Midbrain (tissue), 1 donor: ENCODE data around the gene MACF1.
"Not testable (repeated sequence)": the region's sequence is repeated elsewhere in the genome, so short reads cannot be mapped to it uniquely, and the experiment has no call there.

Experiments
- DNase-seq: peaks from one replicate; lab custom pipeline; 2025; lab: John Stamatoyannopoulos, UW

Gene MACF1

GRCh38 chr1:39204441-39205081 lies at the start of gene MACF1:
TSS of gene MACF1 (plus strand) at chr1:39204695. CDS start at chr1:39205023, 328 bp downstream.
- peak; percentile 47 for DNase-seq

DNA sequence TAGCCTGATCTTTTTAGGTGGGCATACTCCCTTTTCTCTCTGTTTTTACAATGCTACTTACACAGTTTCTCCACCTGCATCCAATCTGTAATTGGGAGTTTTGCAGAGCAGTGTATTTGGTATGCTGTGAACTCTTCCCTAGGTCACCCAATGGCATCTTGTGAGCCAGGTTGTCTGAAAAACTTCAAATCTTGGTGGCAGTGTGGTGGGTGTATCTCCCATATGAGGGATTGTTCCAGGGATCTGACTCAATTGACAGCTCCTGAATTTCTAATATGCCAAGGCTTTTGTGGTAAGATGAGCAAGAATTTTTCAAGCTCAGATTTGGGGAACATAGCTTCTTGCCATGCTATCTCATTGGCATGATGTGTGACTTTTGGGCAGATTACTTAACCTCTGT lies 47.2 kb upstream of the MACF1 start:
- no peak for DNase-seq

DNA sequence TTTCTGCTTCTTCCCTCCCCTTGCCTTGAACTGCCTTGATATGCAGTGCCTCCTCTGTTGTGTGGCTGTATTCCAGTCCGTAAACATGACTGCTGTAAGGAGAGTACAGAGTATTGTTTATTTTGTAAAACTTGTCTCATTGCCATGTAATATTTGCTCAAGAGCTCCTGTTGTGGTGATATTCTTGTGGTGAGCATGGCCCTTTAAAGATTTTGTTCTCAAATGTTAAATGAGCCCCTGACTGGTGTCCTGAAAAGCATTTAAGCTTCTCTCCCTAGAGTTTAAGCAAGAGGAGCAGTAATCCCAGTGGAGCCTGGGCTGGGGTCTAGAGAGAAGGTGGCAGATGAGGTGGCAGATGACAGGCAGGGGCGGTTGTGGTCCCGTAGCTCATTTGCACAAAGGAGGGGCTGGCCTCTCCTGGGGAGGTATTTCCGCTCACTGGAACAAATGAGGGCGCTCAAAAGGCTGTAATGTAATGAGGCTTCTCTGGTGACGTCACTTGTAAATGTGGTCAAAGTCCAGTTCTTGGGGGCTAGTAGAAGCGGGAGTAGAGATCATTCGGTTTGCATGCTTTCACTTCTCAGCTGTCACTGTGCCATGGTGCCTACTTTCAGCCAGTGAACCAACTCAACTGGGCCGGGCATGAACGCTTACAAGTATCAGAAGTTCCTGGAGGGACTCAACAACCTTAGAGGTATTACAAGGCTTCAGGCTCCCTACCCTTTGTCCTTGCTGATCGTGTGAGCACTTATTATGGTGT lies 46.0 kb upstream of the MACF1 start:
- no peak for DNase-seq

DNA sequence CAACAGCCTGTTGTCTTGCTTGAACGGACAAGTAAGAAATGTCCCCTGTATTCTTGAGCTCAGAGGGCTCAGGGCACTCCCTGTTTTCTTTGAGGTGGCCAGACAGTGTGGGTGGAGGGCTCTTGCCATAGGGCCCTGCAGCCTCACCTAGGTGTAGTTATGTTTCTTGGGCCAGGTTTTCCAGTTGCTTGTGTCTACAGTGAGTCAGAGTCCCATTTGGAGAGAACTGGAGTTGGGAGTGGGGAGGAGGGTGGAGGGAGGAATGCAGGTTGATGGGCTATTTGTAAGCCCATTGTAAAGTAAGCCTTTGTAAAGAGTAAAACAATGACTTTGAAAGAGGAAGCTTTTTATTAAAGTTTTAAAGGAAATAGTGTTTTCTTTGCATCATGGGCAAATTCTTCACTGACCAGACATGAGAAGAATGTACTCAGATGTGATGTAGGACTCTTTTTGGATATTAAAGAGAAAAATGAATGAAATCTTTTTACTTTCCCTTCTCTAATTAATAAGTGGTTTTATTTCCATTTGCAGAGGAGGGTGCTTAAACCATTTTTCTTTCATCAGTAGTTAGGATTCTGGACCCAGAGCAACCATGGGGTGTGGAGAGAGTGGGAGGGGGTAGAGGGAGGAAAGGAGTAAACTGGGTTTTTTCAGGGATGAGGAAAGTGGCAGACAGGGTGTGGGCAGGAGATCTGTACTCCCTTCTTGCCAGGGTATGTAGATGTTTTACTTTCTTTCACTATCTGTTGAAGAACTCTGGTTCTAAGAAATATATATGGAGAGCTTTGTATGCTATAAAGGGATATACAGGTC lies 45.1 kb upstream of the MACF1 start:
- no peak for DNase-seq

- no peak for DNase-seq
Measured at GRCh38 chr1:39160703-39161102, 43.8 kb upstream of the MACF1 start.

GRCh38 chr1:39161811-39162210 lies 42.7 kb upstream of the MACF1 start:
- not testable (repeated sequence) for DNase-seq

DNA sequence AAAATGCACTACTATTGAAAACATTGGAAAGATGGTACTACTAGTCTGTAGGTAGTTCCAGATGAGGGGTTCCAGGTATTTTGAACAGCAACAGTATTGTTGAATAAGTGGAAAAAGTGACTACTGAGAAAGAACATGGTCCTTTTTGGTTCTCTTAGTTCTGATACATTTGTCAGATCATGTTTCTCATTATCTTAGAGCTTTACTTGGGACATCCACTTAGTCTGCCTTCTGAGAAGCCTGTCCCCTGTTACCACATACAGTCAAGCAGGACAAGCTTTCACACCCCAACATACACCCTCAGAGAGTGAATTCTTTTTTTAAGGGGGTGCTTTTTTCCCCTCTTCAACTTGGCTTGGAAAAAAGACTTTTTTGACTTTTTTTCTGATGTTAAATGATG lies 41.0 kb upstream of the MACF1 start:
- no peak for DNase-seq

DNA sequence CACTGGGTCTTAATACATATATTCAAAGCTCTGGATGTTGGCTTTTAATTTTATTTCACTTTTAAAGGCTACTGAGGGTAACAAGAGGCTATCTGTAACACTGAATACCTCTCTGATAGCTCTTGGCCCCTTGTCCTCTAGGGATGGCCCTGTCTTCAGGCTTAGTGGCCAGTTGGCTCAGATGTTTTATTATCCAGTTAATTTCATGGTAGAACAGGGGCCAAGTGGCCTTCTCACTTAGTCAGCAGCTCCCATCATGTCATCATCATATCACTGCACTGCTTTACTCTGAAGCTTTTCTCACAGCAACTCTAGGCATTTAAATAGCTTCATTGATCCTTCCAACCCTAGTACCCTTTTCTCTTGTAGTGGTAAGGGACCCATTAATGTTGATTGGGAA lies 40.2 kb upstream of the MACF1 start:
- no peak for DNase-seq

- DNase-seq: no peak
Measured at GRCh38 chr1:39165049-39165448, 39.4 kb upstream of the MACF1 start.

DNA sequence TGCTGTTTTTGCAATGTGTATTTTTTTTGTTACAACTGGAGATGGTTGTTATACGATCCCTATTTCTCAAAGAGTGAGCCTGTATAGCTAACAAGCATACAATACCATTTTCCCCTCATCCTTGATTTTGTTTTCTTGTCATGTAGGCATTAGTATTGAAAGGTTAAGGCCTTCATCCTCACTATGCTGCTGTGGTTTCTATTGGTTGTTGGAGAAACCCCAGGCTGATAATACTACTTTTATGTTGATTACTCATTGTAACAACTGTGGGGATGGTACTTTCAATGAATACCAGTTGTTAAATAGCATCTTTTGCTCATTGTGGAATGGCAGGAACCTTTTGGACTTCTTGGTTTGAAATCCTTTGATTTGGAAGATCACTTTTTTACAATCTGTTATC lies 39.0 kb upstream of the MACF1 start:
- DNase-seq: no peak

DNA sequence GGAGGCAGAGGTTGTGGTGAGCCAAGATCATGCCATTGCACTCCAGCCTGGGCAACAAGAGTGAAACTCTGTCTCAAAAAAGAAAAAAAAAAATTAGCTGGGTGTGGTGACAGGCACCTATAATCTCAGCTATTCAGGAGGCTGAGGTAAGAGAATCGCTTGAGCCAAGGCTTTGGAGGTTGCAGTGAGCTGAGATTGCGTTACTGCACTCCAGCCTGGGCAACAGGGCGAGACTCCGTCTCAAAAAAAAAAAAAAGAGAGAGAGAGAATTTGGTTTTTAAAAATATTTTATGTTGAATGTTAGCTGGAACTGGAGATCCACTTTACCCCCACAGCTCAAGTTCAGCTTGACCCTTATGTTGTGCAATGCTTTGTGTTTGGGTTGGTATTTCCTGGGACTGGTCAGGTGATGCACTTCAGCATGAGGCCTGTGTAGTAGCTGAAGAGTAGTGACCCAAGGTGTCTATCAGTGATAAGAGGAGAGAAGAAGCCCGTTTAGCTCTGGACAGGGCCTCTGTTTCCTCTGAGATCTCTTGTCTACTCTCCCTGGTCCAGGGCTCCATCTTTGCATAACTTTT lies 36.8 kb upstream of the MACF1 start:
- no peak for DNase-seq

DNA sequence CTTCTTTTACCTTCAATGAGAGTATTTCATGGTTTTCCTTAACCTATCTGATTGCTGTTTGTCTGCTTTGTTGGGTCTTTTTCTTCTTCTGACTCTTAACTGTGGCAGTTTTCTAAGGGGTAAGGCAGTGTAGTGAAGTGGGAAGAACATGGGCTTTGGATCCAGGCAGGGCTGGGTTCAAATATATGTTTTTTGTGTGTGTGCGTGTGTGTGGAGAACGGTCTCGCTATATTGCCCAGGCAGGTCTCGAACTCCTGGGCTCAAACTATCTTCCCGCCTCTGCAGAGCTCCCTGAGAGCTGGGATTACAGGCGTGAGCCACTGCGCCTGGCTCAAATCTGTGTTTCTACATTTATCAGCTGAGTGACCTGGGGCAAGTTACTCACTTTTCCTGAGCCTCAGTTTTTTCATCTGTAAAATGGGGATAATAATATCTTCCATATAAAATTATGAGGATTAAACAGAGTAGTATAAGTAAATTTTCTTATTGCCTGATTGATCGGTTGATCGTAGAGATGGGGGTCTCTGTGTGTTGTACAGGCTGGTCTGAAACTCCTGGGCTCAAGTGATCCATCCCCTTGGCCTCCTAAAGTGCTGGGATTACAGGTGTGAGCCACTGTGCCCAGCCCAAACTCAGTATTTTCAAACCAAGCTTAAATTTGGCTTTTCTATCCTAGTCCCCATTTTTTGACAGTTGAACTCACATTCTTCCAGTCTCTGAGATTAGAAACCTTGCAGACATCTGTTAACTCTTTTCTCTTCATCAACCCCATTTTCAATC lies 36.0 kb upstream of the MACF1 start:
- no peak for DNase-seq

DNA sequence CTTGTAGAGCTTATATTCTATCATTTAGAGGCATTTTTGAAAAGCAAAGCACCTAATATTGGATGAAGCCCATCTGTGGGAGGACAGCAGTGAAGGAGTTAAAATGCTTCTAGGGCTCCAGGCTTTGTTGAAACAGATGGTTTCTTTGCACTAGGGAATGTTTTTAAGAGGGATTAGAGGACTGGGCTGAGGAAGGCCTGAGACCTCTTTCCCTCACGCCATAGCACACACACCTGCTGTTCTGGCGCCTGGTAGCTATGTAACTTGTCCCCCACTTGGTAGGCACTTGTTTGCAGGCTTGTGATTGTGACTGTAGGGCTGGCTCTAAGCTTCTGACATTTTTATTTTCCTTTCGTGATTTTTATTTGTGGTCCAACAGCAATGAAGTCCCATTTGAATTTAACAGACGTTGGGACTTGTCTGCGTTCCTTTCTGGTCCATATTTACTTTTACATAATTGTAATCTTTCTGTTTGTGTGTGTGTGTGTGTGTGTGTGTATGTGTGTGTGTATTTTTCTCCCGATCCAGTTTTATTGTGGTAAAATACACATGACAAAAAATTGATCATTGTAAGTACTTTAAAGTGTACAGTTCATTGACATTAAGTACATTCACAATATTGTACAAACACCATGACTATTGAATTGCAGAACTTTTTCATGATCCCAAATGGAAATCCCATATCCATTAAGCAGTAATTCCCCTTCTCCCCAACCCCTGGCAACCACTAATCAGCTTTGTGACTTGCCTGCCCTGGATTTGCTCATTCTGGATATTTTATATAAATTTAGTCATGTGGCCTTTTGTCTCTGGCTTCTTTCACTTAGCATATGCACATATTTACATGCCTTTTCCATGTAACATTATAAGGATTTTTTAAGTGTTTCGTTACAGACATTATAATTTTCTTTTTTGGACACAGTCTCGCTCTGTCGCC lies 33.5 kb upstream of the MACF1 start:
- DNase-seq: no peak

DNA sequence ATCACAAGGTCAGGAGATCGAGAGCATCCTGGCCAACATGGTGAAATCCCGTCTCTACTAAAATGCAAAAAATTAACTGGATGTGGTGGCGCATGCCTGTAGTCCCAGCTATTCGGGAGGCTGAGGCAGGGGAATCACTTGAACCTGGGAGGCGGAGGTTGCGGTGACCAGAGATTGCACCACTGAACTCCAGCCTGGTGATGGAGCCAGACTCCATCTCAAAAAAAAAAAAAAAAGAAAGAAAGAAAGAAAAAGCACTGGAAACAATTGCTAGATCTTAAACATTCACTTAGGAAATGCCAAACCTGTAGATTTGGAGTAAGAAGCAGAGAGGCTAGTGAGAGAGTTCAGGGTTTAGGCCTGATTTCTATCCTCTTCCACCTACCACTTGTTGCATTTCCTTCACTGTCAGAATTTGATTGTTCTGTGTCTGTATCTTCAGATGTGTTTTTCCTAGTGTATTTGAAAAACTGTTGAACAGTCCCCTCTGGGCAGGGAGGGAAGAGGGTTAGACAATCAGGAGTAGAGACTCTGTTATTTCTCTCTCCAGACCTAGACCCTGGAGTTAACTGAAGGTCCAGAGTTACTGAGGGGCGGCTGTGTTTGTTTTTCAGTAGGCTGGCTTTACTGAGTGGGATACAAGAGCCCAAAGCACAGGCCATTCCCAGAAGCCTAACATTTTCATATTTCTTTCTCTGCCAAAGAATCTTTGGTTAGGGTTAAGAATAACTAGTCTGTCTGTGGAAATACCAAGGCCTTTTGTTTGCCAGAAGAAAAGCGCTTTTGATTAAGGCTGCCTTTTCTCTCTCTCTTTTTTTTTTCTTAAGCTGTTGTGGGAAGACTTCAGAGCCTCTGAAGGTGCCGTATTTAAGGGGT lies 31.1 kb upstream of the MACF1 start:
- DNase-seq: no peak

- DNase-seq: peak; percentile 25
Measured at GRCh38 chr1:39173995-39174380, 30.5 kb upstream of the MACF1 start.

- DNase-seq: no peak
Measured at GRCh38 chr1:39174390-39175081, 30.0 kb upstream of the MACF1 start.

GRCh38 chr1:39177706-39178105 lies 26.8 kb upstream of the MACF1 start:
- no peak for DNase-seq

GRCh38 chr1:39178541-39179431 lies 25.7 kb upstream of the MACF1 start:
- no peak for DNase-seq
